GM23338 (cell line): Measurements from ENCODE around the gene LILRA1. TPM values are rescaled to one million over a fixed set of nuclear protein-coding genes. Genes with fewer than 3 reads are reported as not detected.
"Not testable (repeated sequence)": the region's sequence is repeated elsewhere in the genome, so short reads cannot be mapped to it uniquely, and the experiment has no call there.

ENCODE experiments used
- ATAC-seq: fragments of 200-7000 bp; cut with Tn5 transposase; 3 replicates; pipeline ENCODE4 v1.9.1; 2020
- DNase-seq: peaks from one replicate; pipeline ENCODE4 v3.0.0-alpha.2; 2015; ENCODE audit warnings: low spot score
- H2AFZ ChIP-seq: fragments of 200-600 bp; sonication (generic); 2 replicates; pipeline ENCODE4 v1.8.0; 2016; ENCODE audit warnings: antibody characterized with exemption, mild to moderate bottlenecking, moderate library complexity
- H3F3A ChIP-seq: fragments of 200-600 bp; sonication (generic); replicated peaks from 2 replicates; pipeline ENCODE4 v1.8.0; 2017; ENCODE audit warnings: antibody characterized with exemption, mixed run types, low read depth
- H3K27ac ChIP-seq: fragments of 200-600 bp; sonication (generic); 2 replicates; pipeline ENCODE4 v1.6.1; 2016; ENCODE audit warnings: low read depth
- H3K27me3 ChIP-seq: fragments of 200-600 bp; sonication (generic); 2 replicates; pipeline ENCODE4 v1.8.0; 2016; ENCODE audit warnings: mild to moderate bottlenecking, mixed run types, moderate library complexity; ENCODE audit not compliant: insufficient read depth
- H3K36me3 ChIP-seq: fragments of 200-600 bp; sonication (generic); 2 replicates; pipeline ENCODE4 v1.8.0; 2016; ENCODE audit warnings: mild to moderate bottlenecking; ENCODE audit not compliant: insufficient read depth
- H3K4me1 ChIP-seq: fragments of 200-600 bp; sonication (generic); 2 replicates; pipeline ENCODE4 v1.8.0; 2016; ENCODE audit warnings: mild to moderate bottlenecking, moderate library complexity; ENCODE audit not compliant: insufficient read depth
- H3K4me2 ChIP-seq: fragments of 200-600 bp; sonication (generic); 2 replicates; pipeline ENCODE4 v1.7.1; 2017; ENCODE audit warnings: mixed run types
- H3K4me3 ChIP-seq: fragments of 200-600 bp; sonication (generic); 2 replicates; pipeline ENCODE4 v1.6.1; 2016; ENCODE audit warnings: mixed run types
- H3K79me2 ChIP-seq: fragments of 200-600 bp; sonication (generic); replicated peaks from 2 replicates; pipeline ENCODE4 v1.8.0; 2017; ENCODE audit warnings: mild to moderate bottlenecking; ENCODE audit not compliant: insufficient read depth
- H3K9me2 ChIP-seq: fragments of 200-600 bp; sonication (generic); 2 replicates; pipeline ENCODE4 v1.8.0; 2017; ENCODE audit not compliant: insufficient read depth
- H4K20me1 ChIP-seq: fragments of 200-600 bp; sonication (generic); replicated peaks from 2 replicates; pipeline ENCODE4 v1.8.0; 2017; ENCODE audit warnings: mild to moderate bottlenecking; ENCODE audit not compliant: insufficient read depth
- H3K27ac Mint-ChIP-seq: 2 replicates; pipeline ENCODE4 v1.8.0; 2020; ENCODE audit warnings: inconsistent platforms, mild to moderate bottlenecking, moderate library complexity, mixed read lengths
- H3K27me3 Mint-ChIP-seq: 3 replicates; pipeline ENCODE4 v1.8.0; 2022; ENCODE audit warnings: low read depth, mild to moderate bottlenecking, moderate library complexity, mixed read lengths, inconsistent platforms; ENCODE audit not compliant: insufficient read depth, poor library complexity
- H3K36me3 Mint-ChIP-seq: 3 replicates; pipeline ENCODE4 v1.8.0; 2021; ENCODE audit warnings: low read depth, mild to moderate bottlenecking, inconsistent platforms, moderate library complexity, mixed read lengths
- H3K4me1 Mint-ChIP-seq: 3 replicates; pipeline ENCODE4 v1.8.0; 2020; ENCODE audit warnings: mild to moderate bottlenecking, inconsistent platforms, mixed read lengths
- H3K4me3 Mint-ChIP-seq: 3 replicates; pipeline ENCODE4 v1.8.0; 2021; ENCODE audit warnings: moderate library complexity, mild to moderate bottlenecking, inconsistent platforms, mixed read lengths
- H3K9me3 Mint-ChIP-seq: 3 replicates; pipeline ENCODE4 v1.8.0; 2020; ENCODE audit warnings: moderate library complexity, mild to moderate bottlenecking, inconsistent platforms, mixed read lengths
- CREB1 ChIP-seq: fragments of 250-450 bp; sonication (Bioruptor Pico); IDR thresholded peaks from 2 replicates; pipeline ENCODE4 v1.5.0; 2020; ENCODE audit warnings: low read depth, mild to moderate bottlenecking, moderate library complexity
- EZH2 ChIP-seq: fragments of 200-600 bp; sonication (generic); IDR thresholded peaks from one replicate; pipeline ENCODE4 v1.8.0; 2017; ENCODE audit warnings: antibody characterized with exemption, mild to moderate bottlenecking, low read depth; ENCODE audit not compliant: unreplicated experiment
- EZH2phosphoT487 ChIP-seq: fragments of 200-600 bp; sonication (generic); IDR thresholded peaks from one replicate; pipeline ENCODE4 v1.8.1; 2018; ENCODE audit warnings: antibody characterized with exemption; ENCODE audit not compliant: unreplicated experiment
- NANOG ChIP-seq: IDR thresholded peaks from 2 replicates; pipeline ENCODE4 v1.6.1; 2016; ENCODE audit warnings: antibody characterized with exemption, borderline replicate concordance
- POLR2AphosphoS5 ChIP-seq: IDR thresholded peaks from 2 replicates; pipeline ENCODE4 v1.6.1; 2016; ENCODE audit warnings: antibody characterized with exemption, low read depth
- REST ChIP-seq: IDR thresholded peaks from one replicate; pipeline ENCODE4 v1.6.1; 2018; ENCODE audit warnings: antibody characterized with exemption; ENCODE audit not compliant: unreplicated experiment
- STAT1 ChIP-seq: IDR thresholded peaks from one replicate; pipeline ENCODE4 v1.6.1; 2016; ENCODE audit warnings: antibody characterized with exemption; ENCODE audit not compliant: unreplicated experiment
- ZNF114 ChIP-seq: fragments of 250-450 bp; sonication (Bioruptor Pico); IDR thresholded peaks from 2 replicates; pipeline ENCODE4 v1.5.0; 2020; ENCODE audit warnings: mild to moderate bottlenecking, moderate library complexity
- ZNF331 ChIP-seq: fragments of 250-450 bp; sonication (Bioruptor Pico); IDR thresholded peaks from 2 replicates; pipeline ENCODE4 v1.5.0; 2020; ENCODE audit warnings: low read depth, mild to moderate bottlenecking, moderate library complexity
- ZNF462 ChIP-seq: fragments of 250-450 bp; sonication (Bioruptor Pico); IDR thresholded peaks from 2 replicates; pipeline ENCODE4 v1.5.0; 2020; ENCODE audit warnings: mild to moderate bottlenecking, moderate library complexity
- long read RNA-seq: library from polyadenylated mRNA; unstranded; transcript quantifications from one replicate; pipeline ENCODE4 v2.0.0, GENCODE V29; 2020; ENCODE audit not compliant: unreplicated experiment
- polyA plus RNA-seq: library from polyadenylated mRNA; unstranded; fragments of >200 nt; fragmentation: Nextera tagmentation; extraction: Ambion mirVana; gene quantifications from 2 replicates; pipeline ENCODE4 v1.2.1, GENCODE V29; 2016
- total RNA-seq: library from RNA; depleted of rRNA; stranded (reverse); fragments of >200 nt; shearing (Covaris generic); gene quantifications from 2 replicates; pipeline ENCODE4 v1.2.3, GENCODE V29; 2014; rRNA removed
- TF ChIP-seq, protein P1 (sequence below): IDR thresholded peaks from 2 replicates; pipeline ENCODE4 v1.6.1; 2016; ENCODE audit warnings: antibody characterized with exemption

Gene LILRA1
- total RNA-seq: not detected in 2 replicates
- not detected in 2 replicates for polyA plus RNA-seq
- long read RNA-seq: 0 reads

DNA sequence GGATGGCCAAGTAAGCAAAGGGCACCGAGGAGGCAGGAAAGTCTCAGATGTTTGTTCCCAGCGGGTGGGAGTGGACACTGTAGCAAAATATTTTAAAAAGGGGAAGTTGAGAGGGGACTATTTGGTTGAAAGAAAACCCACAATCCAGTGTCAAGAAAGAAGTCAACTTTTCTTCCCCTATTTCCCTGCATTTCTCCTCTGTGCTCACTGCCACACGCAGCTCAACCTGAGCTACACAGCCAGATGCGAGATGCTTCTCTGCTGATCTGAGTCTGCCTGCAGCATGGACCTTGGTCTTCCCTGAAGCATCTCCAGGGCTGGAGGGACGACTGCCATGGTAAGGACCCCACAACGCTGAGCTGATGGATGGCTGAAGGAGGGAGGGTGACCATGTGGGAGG, at the start of gene LILRA1:
LILRA1 (plus strand) TSS at position 188 of the 400 bp plus-strand sequence. CDS start 613 bp downstream, outside the sequence.
- not testable (repeated sequence) for ATAC-seq

DNA sequence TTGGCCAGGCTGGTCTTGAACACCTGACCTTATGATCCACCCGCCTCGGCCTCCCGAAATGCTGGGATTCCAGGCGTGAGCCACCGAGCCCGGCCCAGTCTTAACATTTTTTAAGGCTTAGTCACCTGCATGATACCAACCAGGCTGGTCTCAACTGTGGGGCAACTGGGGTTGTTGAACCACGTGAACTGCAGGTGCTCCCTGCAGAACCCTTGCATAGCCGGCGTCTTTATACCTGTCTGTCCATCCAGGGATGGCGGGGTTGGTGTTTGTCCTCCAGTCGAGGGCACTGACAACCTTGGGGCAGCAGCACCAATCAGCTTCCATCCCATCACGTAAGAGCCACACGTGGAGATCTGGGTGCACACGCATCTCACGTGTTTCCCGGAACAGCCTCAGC, 44.6 kb upstream of the LILRA1 start:
- DNase-seq (no peak), ATAC-seq (no peak)
- Mint-ChIP-seq H3K27ac (no peak overlapping the region), H3K4me3 (no peak overlapping the region), H3K27me3 (no peaks in the 10 kb centered on the region), H3K4me1 (no peaks in the 10 kb centered on the region), H3K36me3 (peaks cover 44% of the 10 kb centered on the region), H3K9me3 (peaks cover 98% of the 10 kb centered on the region)
- Histone ChIP-seq H3K27me3 (no peaks in the 10 kb centered on the region), H3K27ac (no peak overlapping the region), H2AFZ (no peak overlapping the region), H3K79me2 (no peaks in the 10 kb centered on the region), H3K4me1 (no peaks in the 10 kb centered on the region), H3K36me3 (no peaks in the 10 kb centered on the region), H4K20me1 (no peaks in the 10 kb centered on the region), H3K4me2 (no peak overlapping the region), H3K4me3 (no peak overlapping the region), H3K9me2 (no peaks in the 10 kb centered on the region), H3F3A (no peaks in the 10 kb centered on the region)
- no peak for TF ChIP-seq STAT1
- TF ChIP-seq ZNF462 (CRISPR knock-in tag): no peak
- TF ChIP-seq POLR2AphosphoS5: no peak
- no peak for TF ChIP-seq ZNF331 (CRISPR knock-in tag)
- TF ChIP-seq CREB1 (CRISPR knock-in tag): no peak
- TF ChIP-seq REST: no peak
- no peak for TF ChIP-seq ZNF114 (CRISPR knock-in tag)
- no peak for TF ChIP-seq EZH2
- TF ChIP-seq NANOG: no peak
- no peak for TF ChIP-seq EZH2phosphoT487
- TF ChIP-seq, protein P1, sequence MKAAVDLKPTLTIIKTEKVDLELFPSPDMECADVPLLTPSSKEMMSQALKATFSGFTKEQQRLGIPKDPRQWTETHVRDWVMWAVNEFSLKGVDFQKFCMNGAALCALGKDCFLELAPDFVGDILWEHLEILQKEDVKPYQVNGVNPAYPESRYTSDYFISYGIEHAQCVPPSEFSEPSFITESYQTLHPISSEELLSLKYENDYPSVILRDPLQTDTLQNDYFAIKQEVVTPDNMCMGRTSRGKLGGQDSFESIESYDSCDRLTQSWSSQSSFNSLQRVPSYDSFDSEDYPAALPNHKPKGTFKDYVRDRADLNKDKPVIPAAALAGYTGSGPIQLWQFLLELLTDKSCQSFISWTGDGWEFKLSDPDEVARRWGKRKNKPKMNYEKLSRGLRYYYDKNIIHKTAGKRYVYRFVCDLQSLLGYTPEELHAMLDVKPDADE: no peak

More for the DNA sequence above, at the start of gene LILRA1:
- not testable (repeated sequence) for H3K27me3 Mint-ChIP-seq, H3K9me2 ChIP-seq, H3K27ac Mint-ChIP-seq, H3K79me2 ChIP-seq, H3K27ac ChIP-seq, H3K4me3 ChIP-seq, DNase-seq, H3K4me3 Mint-ChIP-seq, H3K4me2 ChIP-seq, H4K20me1 ChIP-seq, H3K36me3 ChIP-seq, H3K4me1 ChIP-seq, H3F3A ChIP-seq, H2AFZ ChIP-seq, H3K4me1 Mint-ChIP-seq, H3K27me3 ChIP-seq
- peaks cover 36% of the 10 kb centered on the region for H3K36me3 Mint-ChIP-seq
- H3K9me3 Mint-ChIP-seq: peaks cover 98% of the 10 kb centered on the region
